CD4-positive, alpha-beta memory T cell (primary cell): Measurements from ENCODE around the gene DOCK4. TPM values are rescaled to one million over a fixed set of nuclear protein-coding genes. Genes with fewer than 3 reads are reported as not detected.

Source experiments
- CTCF ChIA-PET: fragments of 350-600 bp; sonication (Branson Sonifier 250); formaldehyde crosslinking; loops from one replicate; lab custom pipeline; 2021; ENCODE audit warnings: inconsistent platforms; ENCODE audit not compliant: partially characterized antibody; lab: Charles Lee
- POLR2A ChIA-PET: fragments of 350-600 bp; sonication (Branson Sonifier 250); formaldehyde crosslinking; loops from one replicate; lab custom pipeline; 2021; ENCODE audit not compliant: partially characterized antibody; lab: Charles Lee
- DNase-seq, 5 donors: peaks; one replicate each; pipeline versions ENCODE4 v3.0.0 to v3.0.0-alpha.2; 2020 to 2022; ENCODE audit warnings: mixed read lengths in 1 of 5
- H3K27ac ChIP-seq: one replicate; pipeline ENCODE4 v1.7.0; 2013; ENCODE audit warnings: low read depth, low read length
- H3K27me3 ChIP-seq: 2 replicates; pipeline ENCODE4 v1.7.0; 2013; ENCODE audit warnings: mild to moderate bottlenecking, low read length, moderate library complexity; ENCODE audit not compliant: insufficient read depth
- H3K36me3 ChIP-seq: 2 replicates; pipeline ENCODE4 v1.7.0; 2013; ENCODE audit warnings: mild to moderate bottlenecking, low read length, moderate library complexity; ENCODE audit not compliant: insufficient read depth
- H3K4me1 ChIP-seq: 2 replicates; pipeline ENCODE4 v1.7.0; 2013; ENCODE audit warnings: mild to moderate bottlenecking, low read length, moderate library complexity; ENCODE audit not compliant: insufficient read depth
- H3K4me3 ChIP-seq, 2 donors: one replicate each; pipeline ENCODE4 v1.7.0; 2013; ENCODE audit warnings: low read length in 2 of 2, mild to moderate bottlenecking in 1 of 2
- H3K9me3 ChIP-seq, 2 donors: one replicate each; pipeline ENCODE4 v1.7.0; 2013; ENCODE audit warnings: low read length in 2 of 2, control low read depth in 1 of 2; ENCODE audit not compliant: control insufficient read depth in 1 of 2
- H3K27ac Mint-ChIP-seq, 7 donors: one replicate each; pipeline ENCODE4 v1.8.0; 2020 to 2021; ENCODE audit warnings: mixed read lengths in 7 of 7, mild to moderate bottlenecking in 6 of 7, inconsistent platforms in 3 of 7, moderate library complexity in 3 of 7
- H3K27me3 Mint-ChIP-seq, 2 donors: one replicate each; pipeline ENCODE4 v1.8.0; 2020 to 2021; ENCODE audit warnings: mixed read lengths in 2 of 2
- H3K36me3 Mint-ChIP-seq, 2 donors: one replicate each; pipeline ENCODE4 v1.8.0; 2020 to 2021; ENCODE audit warnings: mixed read lengths in 2 of 2, inconsistent platforms in 1 of 2, mild to moderate bottlenecking in 1 of 2
- H3K4me1 Mint-ChIP-seq, 4 donors: one replicate each; pipeline ENCODE4 v1.8.0; 2020 to 2021; ENCODE audit warnings: mixed read lengths in 4 of 4, mild to moderate bottlenecking in 1 of 4
- H3K4me3 Mint-ChIP-seq, 8 donors: one replicate each; pipeline ENCODE4 v1.8.0; 2020 to 2021; ENCODE audit warnings: mixed read lengths in 8 of 8, mild to moderate bottlenecking in 7 of 8, moderate library complexity in 6 of 8, inconsistent platforms in 3 of 8
- H3K9me3 Mint-ChIP-seq, 8 donors: one replicate each; pipeline ENCODE4 v1.8.0; 2020 to 2021; ENCODE audit warnings: mixed read lengths in 8 of 8, mild to moderate bottlenecking in 5 of 8, inconsistent platforms in 3 of 8, moderate library complexity in 1 of 8
- intact Hi-C: fragments of 100-400 bp; cut with micrococcal nuclease; formaldehyde crosslinking; loops from one replicate; pipeline ENCODE4 v1.15.1; 2023
- polyA plus RNA-seq, 2 donors: library from polyadenylated mRNA; unstranded; fragments of 300-500 nt; fragmentation: Illumina TruSeq; gene quantifications; one replicate each; pipeline ENCODE4 v1.2.3, GENCODE V29; 2021
- total RNA-seq, 2 experiments: library from RNA; stranded (reverse); gene quantifications; one replicate each; pipeline ENCODE4 v1.2.3, GENCODE V29; 2021

Gene DOCK4
- total and polyA plus RNA-seq, 4 experiments from 2014 or later, result 0.47 to 1.5 (median 1.2) TPM; not detected in 1

- no peaks in the 10 kb centered on the region for H3K9me3 ChIP-seq
- DNase-seq, result no peak
- no peaks in the 10 kb centered on the region for H3K36me3 ChIP-seq
- Mint-ChIP-seq H3K4me3 (no peak overlapping the region), H3K27ac (peak overlapping the region in 1 of 7 donors; percentile 53), H3K4me1 (no peaks in the 10 kb centered on the region), H3K27me3 (peaks cover 3 to 6% of the 10 kb centered on the region in 2 donors), H3K36me3 (no peaks in the 10 kb centered on the region), H3K9me3 (peaks cover 0 to under 1% (median 0%) of the 10 kb centered on the region in 8 donors)
- intact Hi-C loops, result no loop called here
- POLR2A ChIA-PET, result no interaction called here
- H3K4me1 ChIP-seq, result no peaks in the 10 kb centered on the region
- H3K27me3 ChIP-seq, result no peaks in the 10 kb centered on the region
- no peak overlapping the region for H3K4me3 ChIP-seq
- H3K27ac ChIP-seq, result no peak overlapping the region
- CTCF ChIA-PET, result no interaction called here
These were observed 89.8 kb downstream of the DOCK4 start for GRCh38 chr7:112116358-112116757.

- H3K9me3 Mint-ChIP-seq, result no peaks in the 10 kb centered on the region
- CTCF ChIA-PET, result no interaction called here
- no peak overlapping the region for H3K4me3 ChIP-seq
- no peaks in the 10 kb centered on the region for H3K4me1 Mint-ChIP-seq
- H3K27me3 Mint-ChIP-seq, result peaks cover 3 to 6% of the 10 kb centered on the region in 2 donors
- H3K27ac Mint-ChIP-seq, result no peak overlapping the region
- intact Hi-C loops, result no loop called here
- no peaks in the 10 kb centered on the region for H3K36me3 Mint-ChIP-seq
- DNase-seq, result no peak
- H3K4me1 ChIP-seq, result no peaks in the 10 kb centered on the region
- no peak overlapping the region for H3K27ac ChIP-seq
- POLR2A ChIA-PET, result no interaction called here
- H3K9me3 ChIP-seq, result no peaks in the 10 kb centered on the region
- H3K27me3 ChIP-seq, result no peaks in the 10 kb centered on the region
- no peak overlapping the region for H3K4me3 Mint-ChIP-seq
- no peaks in the 10 kb centered on the region for H3K36me3 ChIP-seq
These were observed 90.3 kb downstream of the DOCK4 start for GRCh38 chr7:112115880-112116279.

GRCh38 chr7:112113913-112114575 is 92.2 kb downstream of the DOCK4 start:
- POLR2A ChIA-PET, result no interaction called here
- intact Hi-C loops, result no loop called here
- Mint-ChIP-seq H3K9me3 (no peaks in the 10 kb centered on the region), H3K27ac (no peak overlapping the region), H3K27me3 (peaks cover 3 to 6% of the 10 kb centered on the region in 2 donors), H3K4me3 (no peak overlapping the region), H3K36me3 (no peaks in the 10 kb centered on the region), H3K4me1 (no peaks in the 10 kb centered on the region)
- H3K4me1 ChIP-seq, result no peaks in the 10 kb centered on the region
- no peak overlapping the region for H3K27ac ChIP-seq
- H3K36me3 ChIP-seq, result no peaks in the 10 kb centered on the region
- CTCF ChIA-PET, result no interaction called here
- no peaks in the 10 kb centered on the region for H3K27me3 ChIP-seq
- no peak overlapping the region for H3K4me3 ChIP-seq
- no peaks in the 10 kb centered on the region for H3K9me3 ChIP-seq
- DNase-seq, result no peak

DNA sequence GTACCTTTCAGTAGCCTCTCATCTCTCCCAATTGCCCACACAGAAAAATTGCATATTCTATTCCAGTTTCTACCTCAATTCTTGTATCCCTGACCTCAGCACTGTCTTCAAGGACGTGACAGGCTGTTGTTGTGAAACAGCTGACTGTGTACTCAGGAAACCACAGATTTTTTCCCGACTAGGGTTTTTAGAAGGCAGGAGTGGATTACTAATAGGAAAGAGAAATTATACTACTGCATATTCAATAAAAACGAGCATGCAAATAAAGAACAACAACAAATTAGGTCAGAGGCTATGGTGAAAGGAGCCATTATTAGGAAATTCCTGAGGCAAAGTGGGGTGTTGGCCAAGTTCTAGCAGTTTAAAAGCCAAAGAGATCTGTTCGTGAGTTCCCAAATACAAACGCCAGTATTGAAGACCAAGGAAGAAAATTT is 93.4 kb downstream of the DOCK4 start:
- H3K27ac ChIP-seq, result no peak overlapping the region
- POLR2A ChIA-PET, result no interaction called here
- Mint-ChIP-seq H3K4me1 (no peaks in the 10 kb centered on the region), H3K9me3 (no peaks in the 10 kb centered on the region), H3K27me3 (peaks cover 1 to 2% of the 10 kb centered on the region in 2 donors), H3K36me3 (no peaks in the 10 kb centered on the region), H3K27ac (no peak overlapping the region), H3K4me3 (no peak overlapping the region)
- no peaks in the 10 kb centered on the region for H3K9me3 ChIP-seq
- H3K4me3 ChIP-seq, result no peak overlapping the region
- no peak for DNase-seq
- intact Hi-C loops, result no loop called here
- H3K4me1 ChIP-seq, result no peaks in the 10 kb centered on the region
- CTCF ChIA-PET, result no interaction called here
- H3K36me3 ChIP-seq, result no peaks in the 10 kb centered on the region
- H3K27me3 ChIP-seq, result no peaks in the 10 kb centered on the region

- intact Hi-C loops, result no loop called here
- Histone ChIP-seq H3K36me3 (no peaks in the 10 kb centered on the region), H3K27ac (no peak overlapping the region), H3K9me3 (no peaks in the 10 kb centered on the region), H3K4me3 (no peak overlapping the region), H3K27me3 (no peaks in the 10 kb centered on the region), H3K4me1 (no peaks in the 10 kb centered on the region)
- Mint-ChIP-seq H3K27me3 (peaks cover 1 to 2% of the 10 kb centered on the region in 2 donors), H3K4me1 (no peaks in the 10 kb centered on the region), H3K27ac (no peak overlapping the region), H3K36me3 (no peaks in the 10 kb centered on the region), H3K9me3 (no peaks in the 10 kb centered on the region), H3K4me3 (no peak overlapping the region)
- POLR2A ChIA-PET, result no interaction called here
- CTCF ChIA-PET, result no interaction called here
- DNase-seq, result no peak
These were observed 95.5 kb downstream of the DOCK4 start for GRCh38 chr7:112110651-112111050.

- H3K36me3 ChIP-seq, result no peaks in the 10 kb centered on the region
- H3K27ac Mint-ChIP-seq, result no peak overlapping the region
- CTCF ChIA-PET, result no interaction called here
- peaks cover 1 to 2% of the 10 kb centered on the region in 2 donors for H3K27me3 Mint-ChIP-seq
- H3K27ac ChIP-seq, result no peak overlapping the region
- no peak overlapping the region for H3K4me3 Mint-ChIP-seq
- no peaks in the 10 kb centered on the region for H3K4me1 Mint-ChIP-seq
- intact Hi-C loops, result no loop called here
- DNase-seq, result no peak
- POLR2A ChIA-PET, result no interaction called here
- H3K9me3 ChIP-seq, result no peaks in the 10 kb centered on the region
- no peaks in the 10 kb centered on the region for H3K9me3 Mint-ChIP-seq
- H3K4me3 ChIP-seq, result no peak overlapping the region
- no peaks in the 10 kb centered on the region for H3K4me1 ChIP-seq
- H3K36me3 Mint-ChIP-seq, result no peaks in the 10 kb centered on the region
- H3K27me3 ChIP-seq, result no peaks in the 10 kb centered on the region
These were observed 96.0 kb downstream of the DOCK4 start for GRCh38 chr7:112110175-112110574.

GRCh38 chr7:112108981-112109380 is 97.2 kb downstream of the DOCK4 start:
- CTCF ChIA-PET, result no interaction called here
- H3K27ac ChIP-seq, result no peak overlapping the region
- H3K27me3 ChIP-seq, result no peaks in the 10 kb centered on the region
- no peaks in the 10 kb centered on the region for H3K36me3 ChIP-seq
- no peaks in the 10 kb centered on the region for H3K4me1 ChIP-seq
- intact Hi-C loops, result no loop called here
- H3K9me3 ChIP-seq, result no peaks in the 10 kb centered on the region
- Mint-ChIP-seq H3K9me3 (no peaks in the 10 kb centered on the region), H3K4me3 (no peak overlapping the region), H3K36me3 (no peaks in the 10 kb centered on the region), H3K4me1 (no peaks in the 10 kb centered on the region), H3K27ac (no peak overlapping the region), H3K27me3 (peaks cover 0 to 2% of the 10 kb centered on the region in 2 donors)
- no peak for DNase-seq
- no peak overlapping the region for H3K4me3 ChIP-seq
- POLR2A ChIA-PET, result no interaction called here
